HepG2 (cell line): ENCODE results near the gene NXT1. TPM values are rescaled to one million over a fixed set of nuclear protein-coding genes. Genes with fewer than 3 reads are reported as not detected.

Experiments
- CSRNP1 ChIP-seq: sonication (generic); formaldehyde crosslinking; IDR thresholded peaks from 2 replicates; pipeline ENCODE4 v1.8.1; 2023; ENCODE audit warnings: mild to moderate bottlenecking, missing genetic modification reagents
- ELF3 ChIP-seq: IDR thresholded peaks from 2 replicates; pipeline ENCODE4 v1.6.1; 2016; ENCODE audit warnings: missing genetic modification reagents, missing compliant biosample characterization
- HIC2 ChIP-seq: sonication (generic); formaldehyde crosslinking; IDR thresholded peaks from 2 replicates; pipeline ENCODE4 v1.9.0; 2022; ENCODE audit warnings: low read depth, missing genetic modification reagents
- HOXA9 ChIP-seq: sonication (generic); formaldehyde crosslinking; IDR thresholded peaks from 2 replicates; pipeline ENCODE4 v1.8.1; 2022; ENCODE audit warnings: missing genetic modification reagents, mild to moderate bottlenecking, moderate library complexity, borderline replicate concordance
- LRRFIP1 ChIP-seq: sonication (generic); formaldehyde crosslinking; conservative IDR thresholded peaks from 2 replicates; pipeline ENCODE4 v1.4.0; 2020; ENCODE audit warnings: missing genetic modification reagents
- MLX ChIP-seq: IDR thresholded peaks from 2 replicates; pipeline ENCODE4 v1.6.1; 2016
- NCOR1 ChIP-seq: fragments of 200-600 bp; sonication (generic); IDR thresholded peaks from 2 replicates; pipeline ENCODE4 v1.7.0; 2017; ENCODE audit warnings: antibody characterized with exemption, low read length, borderline replicate concordance
- NFKBIZ ChIP-seq: IDR thresholded peaks from 2 replicates; pipeline ENCODE4 v1.6.1; 2018; ENCODE audit warnings: missing genetic modification reagents, missing compliant biosample characterization
- RCOR2 ChIP-seq: IDR thresholded peaks from 2 replicates; pipeline ENCODE4 v1.6.1; 2016; ENCODE audit warnings: missing biosample characterization, missing genetic modification reagents
- SMAD9 ChIP-seq: sonication (generic); formaldehyde crosslinking; IDR thresholded peaks from 2 replicates; pipeline ENCODE4 v1.5.1; 2020; ENCODE audit warnings: mild to moderate bottlenecking, missing genetic modification reagents
- SSRP1 ChIP-seq: IDR thresholded peaks from 2 replicates; pipeline ENCODE4 v1.6.1; 2016; ENCODE audit warnings: control low read depth
- ZC3H13 ChIP-seq: sonication (generic); formaldehyde crosslinking; IDR thresholded peaks from 2 replicates; pipeline ENCODE4 v1.8.1; 2023; ENCODE audit warnings: mild to moderate bottlenecking, missing genetic modification reagents, moderate library complexity
- ZEB1 ChIP-seq: IDR thresholded peaks from 2 replicates; pipeline ENCODE4 v1.6.1; 2012; ENCODE audit warnings: mild to moderate bottlenecking, low read depth, inconsistent platforms; ENCODE audit not compliant: insufficient replicate concordance
- ZFP36 ChIP-seq: fragments of 150-350 bp; IDR thresholded peaks from 2 replicates; pipeline ENCODE4 v1.6.1; 2018; ENCODE audit warnings: borderline replicate concordance, low read length, low read depth; ENCODE audit not compliant: partially characterized antibody
- ZMYM2 ChIP-seq: sonication (generic); formaldehyde crosslinking; IDR thresholded peaks from 2 replicates; pipeline ENCODE4 v1.8.0; 2022; ENCODE audit warnings: mild to moderate bottlenecking, missing genetic modification reagents
- ZNF274 ChIP-seq: sonication (generic); formaldehyde crosslinking; IDR thresholded peaks from 2 replicates; pipeline ENCODE4 v1.5.1; 2020; ENCODE audit warnings: mild to moderate bottlenecking, missing genetic modification reagents
- ZNF335 ChIP-seq: sonication (generic); formaldehyde crosslinking; IDR thresholded peaks from 2 replicates; pipeline ENCODE4 v1.4.0; 2020; ENCODE audit warnings: missing genetic modification reagents
- ZNF432 ChIP-seq: sonication (generic); formaldehyde crosslinking; IDR thresholded peaks from 2 replicates; pipeline ENCODE4 v1.5.0; 2020; ENCODE audit warnings: missing genetic modification reagents, mild to moderate bottlenecking, borderline replicate concordance
- ZNF451 ChIP-seq: sonication (generic); formaldehyde crosslinking; IDR thresholded peaks from 2 replicates; pipeline ENCODE4 v1.5.0; 2020; ENCODE audit warnings: mild to moderate bottlenecking, missing genetic modification reagents
- ZNF597 ChIP-seq: sonication (generic); formaldehyde crosslinking; IDR thresholded peaks from 2 replicates; pipeline ENCODE4 v1.5.0; 2020; ENCODE audit warnings: missing genetic modification reagents
- ZNF672 ChIP-seq: sonication (generic); formaldehyde crosslinking; IDR thresholded peaks from 2 replicates; pipeline ENCODE4 v1.8.1; 2022; ENCODE audit warnings: missing genetic modification reagents
- ZNF7 ChIP-seq: IDR thresholded peaks from 2 replicates; pipeline ENCODE4 v1.6.1; 2016; ENCODE audit warnings: missing biosample characterization, missing genetic modification reagents
- polyA plus RNA-seq, 8 experiments: library from polyadenylated mRNA; depleted of rRNA in 3 of 8; stranded (reverse) in 7 of 8; unstranded in 1 of 8; fragments of >200 nt; fragmentation: Illumina TruSeq in 4 of 8; extraction: Trizol in 4 of 8; gene quantifications; 2 replicates each; pipeline versions ENCODE4 v1.2.1 to v1.2.3, GENCODE V29; 2011 to 2016; ENCODE audit warnings: low read depth in 4 of 8, missing spikeins in 1 of 8, mixed read lengths in 1 of 8; ENCODE audit not compliant: insufficient read depth in 1 of 8
- total RNA-seq, 5 experiments: library from RNA; depleted of rRNA; stranded (reverse); fragments of >200 nt; fragmentation: Illumina TruSeq; extraction: Trizol; gene quantifications; 2 replicates each; pipeline ENCODE4 v1.2.3, GENCODE V29; 2016; ENCODE audit warnings: low read depth in 1 of 5

Gene NXT1
- total and polyA plus RNA-seq, 2 of the 13 experiments (the other 11 are each of a cell fraction or from before 2014, with no cell fraction given), result 35.6 to 65.9 TPM

GRCh38 chr20:23357767-23358562, 7.4 kb downstream of the NXT1 start (continued):
- TF ChIP-seq HIC2 (CRISPR knock-in tag) (peak; percentile 49; the same call in 1 of the 2 replicates), ZNF597 (CRISPR knock-in tag) (no peak), ZC3H13 (CRISPR knock-in tag) (0 out of 2 replicates have a peak, but pooled peaks have one; percentile 14), RCOR2 (peak; percentile 57; the same call in 1 of the 2 replicates), NCOR1 (peak; percentile 73; the same call in 1 of the 2 replicates), CSRNP1 (peak; percentile 76; the same call in 1 of the 2 replicates), ZNF432 (no peak), ZNF451 (CRISPR knock-in tag) (peak; percentile 78), ZNF7 (no peak), ZEB1 (peak; percentile 86), ZFP36 (no peak), ZNF672 (no peak), SSRP1 (CRISPR knock-in tag) (no peak), HOXA9 (CRISPR knock-in tag) (no peak), SMAD9 (CRISPR knock-in tag) (0 out of 2 replicates have a peak, but pooled peaks have one; percentile 36), ZMYM2 (CRISPR knock-in tag) (no peak), MLX (CRISPR knock-in tag) (peak; percentile 79), NFKBIZ (CRISPR knock-in tag) (peak; percentile 73; the same call in 1 of the 2 replicates), ZNF335 (CRISPR knock-in tag) (peak; percentile 88; the same call in 1 of the 2 replicates), ZNF274 (peak; percentile 97), LRRFIP1 (CRISPR knock-in tag) (no peak), ELF3 (CRISPR knock-in tag) (peak; percentile 82)
